Activated naive CD8-positive, alpha-beta T cell (primary cell): ENCODE results near the gene MOV10.
"Not testable (repeated sequence)": the region's sequence is repeated elsewhere in the genome, so short reads cannot be mapped to it uniquely, and the experiment has no call there.

Experiments used
- H3K27ac Mint-ChIP-seq: one replicate; pipeline ENCODE4 v1.8.0; 2021; ENCODE audit warnings: mixed read lengths
- H3K27me3 Mint-ChIP-seq: one replicate; pipeline ENCODE4 v1.8.0; 2021; ENCODE audit warnings: mixed read lengths
- H3K36me3 Mint-ChIP-seq: one replicate; pipeline ENCODE4 v1.8.0; 2021; ENCODE audit warnings: mixed read lengths
- H3K4me1 Mint-ChIP-seq: one replicate; pipeline ENCODE4 v1.8.0; 2021; ENCODE audit warnings: low read depth, mixed read lengths
- H3K4me3 Mint-ChIP-seq: one replicate; pipeline ENCODE4 v1.8.0; 2021; ENCODE audit warnings: mild to moderate bottlenecking, mixed read lengths
- H3K9me3 Mint-ChIP-seq: one replicate; pipeline ENCODE4 v1.8.0; 2021; ENCODE audit warnings: low read depth, mixed read lengths

The MOV10 gene

GRCh38 chr1:112711670-112712069 lies 37.2 kb downstream of the MOV10 start:
- Mint-ChIP-seq H3K9me3 (no peaks in the 10 kb centered on the region), H3K4me3 (no peak overlapping the region), H3K27ac (no peak overlapping the region), H3K4me1 (peaks cover 19% of the 10 kb centered on the region), H3K36me3 (no peaks in the 10 kb centered on the region), H3K27me3 (peaks cover 9% of the 10 kb centered on the region)

- no peaks in the 10 kb centered on the region for H3K36me3 Mint-ChIP-seq
- H3K4me1 Mint-ChIP-seq = peaks cover 19% of the 10 kb centered on the region
- H3K9me3 Mint-ChIP-seq = no peaks in the 10 kb centered on the region
- no peak overlapping the region for H3K4me3 Mint-ChIP-seq
- H3K27ac Mint-ChIP-seq = no peak overlapping the region
- peaks cover 9% of the 10 kb centered on the region for H3K27me3 Mint-ChIP-seq
These were observed 37.7 kb downstream of the MOV10 start for GRCh38 chr1:112712191-112712590.

GRCh38 chr1:112712701-112713128 lies 38.3 kb downstream of the MOV10 start:
- Mint-ChIP-seq H3K27ac (no peak overlapping the region), H3K27me3 (peaks cover 9% of the 10 kb centered on the region), H3K9me3 (no peaks in the 10 kb centered on the region), H3K4me1 (peaks cover 16% of the 10 kb centered on the region), H3K4me3 (no peak overlapping the region), H3K36me3 (no peaks in the 10 kb centered on the region)

- Mint-ChIP-seq H3K27me3 (peaks cover 7% of the 10 kb centered on the region), H3K27ac (no peak overlapping the region), H3K4me1 (peaks cover 16% of the 10 kb centered on the region), H3K4me3 (peak overlapping the region; percentile 75), H3K36me3 (no peaks in the 10 kb centered on the region), H3K9me3 (no peaks in the 10 kb centered on the region)
These were observed 39.2 kb downstream of the MOV10 start for GRCh38 chr1:112713466-112714312.

- Mint-ChIP-seq H3K4me1 (peaks cover 16% of the 10 kb centered on the region), H3K27me3 (peaks cover 7% of the 10 kb centered on the region), H3K4me3 (peak overlapping the region; percentile 83), H3K9me3 (no peaks in the 10 kb centered on the region), H3K36me3 (no peaks in the 10 kb centered on the region), H3K27ac (no peak overlapping the region)
These were observed 40.1 kb downstream of the MOV10 start for GRCh38 chr1:112714313-112715263.

- Mint-ChIP-seq H3K36me3 (no peaks in the 10 kb centered on the region), H3K27ac (no peak within 1 kb of the TSS), H3K4me1 (peaks cover 16% of the 10 kb centered on the region), H3K4me3 (peak within 1 kb of the TSS; percentile 84), H3K9me3 (no peaks in the 10 kb centered on the region), H3K27me3 (peaks cover 7% of the 10 kb centered on the region)
These were observed 41.0 kb downstream of the MOV10 start, which contains the start of gene PPM1J for GRCh38 chr1:112715264-112716053. PPM1J (minus strand) TSS chr1:112715332; CDS start chr1:112715301, 31 bp downstream.

GRCh38 chr1:112716133-112716720 lies 41.8 kb downstream of the MOV10 start:
- Mint-ChIP-seq H3K27me3 (peaks cover 7% of the 10 kb centered on the region), H3K27ac (no peak overlapping the region), H3K4me1 (peaks cover 16% of the 10 kb centered on the region), H3K9me3 (no peaks in the 10 kb centered on the region), H3K36me3 (no peaks in the 10 kb centered on the region), H3K4me3 (peak overlapping the region; percentile 84)

GRCh38 chr1:112717263-112717873 lies 42.9 kb downstream of the MOV10 start:
- peaks cover 7% of the 10 kb centered on the region for H3K27me3 Mint-ChIP-seq
- H3K27ac Mint-ChIP-seq = no peak overlapping the region

GRCh38 chr1:112718691-112719418 lies 44.4 kb downstream of the MOV10 start:
- no peak overlapping the region for H3K27ac Mint-ChIP-seq
- peaks cover 25% of the 10 kb centered on the region for H3K4me1 Mint-ChIP-seq
- H3K27me3 Mint-ChIP-seq = peaks cover 2% of the 10 kb centered on the region
- H3K4me3 Mint-ChIP-seq = peak overlapping the region; percentile 52
- H3K9me3 Mint-ChIP-seq = no peaks in the 10 kb centered on the region
- peaks cover 3% of the 10 kb centered on the region for H3K36me3 Mint-ChIP-seq

More at GRCh38 chr1:112717263-112717873, 42.9 kb downstream of the MOV10 start:
- Mint-ChIP-seq H3K36me3 (no peaks in the 10 kb centered on the region), H3K9me3 (no peaks in the 10 kb centered on the region), H3K4me3 (no peak overlapping the region), H3K4me1 (peaks cover 17% of the 10 kb centered on the region)

GRCh38 chr1:112719706-112720105 lies 45.2 kb downstream of the MOV10 start:
- H3K4me1 Mint-ChIP-seq = peaks cover 23% of the 10 kb centered on the region
- no peaks in the 10 kb centered on the region for H3K9me3 Mint-ChIP-seq
- H3K4me3 Mint-ChIP-seq = no peak overlapping the region
- H3K27me3 Mint-ChIP-seq = no peaks in the 10 kb centered on the region
- H3K36me3 Mint-ChIP-seq = peaks cover 3% of the 10 kb centered on the region
- no peak overlapping the region for H3K27ac Mint-ChIP-seq

GRCh38 chr1:112720800-112721199 lies 46.3 kb downstream of the MOV10 start:
- H3K4me3 Mint-ChIP-seq = no peak overlapping the region
- H3K4me1 Mint-ChIP-seq = peaks cover 20% of the 10 kb centered on the region
- no peaks in the 10 kb centered on the region for H3K27me3 Mint-ChIP-seq

GRCh38 chr1:112721294-112721693 lies 46.8 kb downstream of the MOV10 start:
- H3K36me3 Mint-ChIP-seq, H3K27me3 Mint-ChIP-seq, H3K9me3 Mint-ChIP-seq, H3K27ac Mint-ChIP-seq, H3K4me3 Mint-ChIP-seq: not testable (repeated sequence)
- peaks cover 15% of the 10 kb centered on the region for H3K4me1 Mint-ChIP-seq

More at GRCh38 chr1:112720800-112721199, 46.3 kb downstream of the MOV10 start:
- Mint-ChIP-seq H3K36me3 (peaks cover 3% of the 10 kb centered on the region), H3K27ac (no peak overlapping the region), H3K9me3 (no peaks in the 10 kb centered on the region)

- H3K36me3 Mint-ChIP-seq = peaks cover 3% of the 10 kb centered on the region
- H3K4me1 Mint-ChIP-seq = peaks cover 14% of the 10 kb centered on the region
- H3K9me3 Mint-ChIP-seq = no peaks in the 10 kb centered on the region
- no peaks in the 10 kb centered on the region for H3K27me3 Mint-ChIP-seq
- peak overlapping the region; percentile 20 for H3K4me3 Mint-ChIP-seq
- H3K27ac Mint-ChIP-seq = no peak overlapping the region
These were observed 47.6 kb downstream of the MOV10 start for GRCh38 chr1:112721966-112722524.
